Ovary (tissue), 10 donors: Measurements from ENCODE around the gene TAF1D. TPM values are rescaled to one million over a fixed set of nuclear protein-coding genes. Genes with fewer than 3 reads are reported as not detected.

Experiments used
- DNase-seq, 5 donors: peaks; one replicate each; pipeline ENCODE4 v3.0.0-alpha.2; 2019 to 2020
- H3K27ac ChIP-seq, 2 donors: fragments of 200-600 bp; one replicate each; pipeline versions ENCODE4 v1.5.1 to v1.8.0; 2019 to 2022
- H3K27me3 ChIP-seq: fragments of 200-600 bp; one replicate; pipeline ENCODE4 v1.8.0; 2022
- H3K36me3 ChIP-seq: fragments of 200-600 bp; sonication (generic); one replicate; pipeline ENCODE4 v1.5.1; 2019
- H3K4me1 ChIP-seq: one replicate; pipeline ENCODE4 v1.8.1; 2013; ENCODE audit warnings: mild to moderate bottlenecking, moderate library complexity; ENCODE audit not compliant: insufficient read depth
- H3K4me3 ChIP-seq: fragments of 200-600 bp; sonication (generic); one replicate; pipeline ENCODE4 v1.5.1; 2017
- H3K9me3 ChIP-seq, 2 donors: fragments of 200-600 bp in 1 of 2; sonication (generic) in 1 of 2; one replicate each; pipeline versions ENCODE4 v1.5.1 to v1.8.1; 2013 to 2019; ENCODE audit warnings: mild to moderate bottlenecking in 1 of 2, moderate library complexity in 1 of 2
- EP300 ChIP-seq: sonication (generic); formaldehyde crosslinking; IDR thresholded peaks from one replicate; pipeline ENCODE4 v1.6.1; 2017; ENCODE audit warnings: antibody characterized with exemption
- POLR2A ChIP-seq: fragments of 450-650 bp; IDR thresholded peaks from one replicate; pipeline ENCODE4 v1.6.1; 2017; ENCODE audit warnings: antibody characterized with exemption, mild to moderate bottlenecking, moderate library complexity
- WGBS, 3 donors: extraction: QIAGEN DNeasy Blood & Tissue Kit in 1 of 3; methylation state at CpG; one replicate each; pipeline versions ENCODE4 v1.1.5 to v1.1.7; 2013 to 2017; 5-methylcytosine and 5-hydroxymethylcytosine counted together
- intact Hi-C, 4 donors: fragments of 100-400 bp; cut with DNase I; formaldehyde crosslinking; loops; one replicate each; pipeline versions ENCODE4 v1.11.0 to v1.15.1; 2022 to 2023
- long read RNA-seq, 3 donors: library from polyadenylated mRNA in 2 of 3; unstranded in 2 of 3; transcript quantifications; one replicate each; pipeline ENCODE4 v2.0.0 and lab custom pipeline, GENCODE V29; 2021 to 2026
- polyA plus RNA-seq, 2 donors: library from polyadenylated mRNA; stranded (reverse); fragments of 200-250 nt in 1 of 2; fragments of 350-450 nt in 1 of 2; fragmentation: Illumina TruSeq in 1 of 2; extraction: RNeasy Lipid Tissue Mini Kit (QIAGEN cat#74804) in 1 of 2; gene quantifications; one replicate each; pipeline ENCODE4 v1.2.3, GENCODE V29; 2013 to 2014
- total RNA-seq, 7 donors: library from RNA; depleted of rRNA in 2 of 7; stranded (reverse); fragments of >200 nt in 2 of 7; fragmentation: NEBNext Ultra II Directional in 3 of 7; extraction: Animal tissue kit (Norgen Biotek cat#: 25700) in 3 of 7; gene quantifications; one replicate each; pipeline versions ENCODE4 v1.1.0 to v1.2.4, GENCODE V29; 2016 to 2023
- TF ChIP-seq, protein P1 (sequence below), 3 donors: fragments of 450-650 bp in 2 of 3; fragments of 200-600 bp in 1 of 3; IDR thresholded peaks; one replicate each; pipeline versions ENCODE4 v1.5.1 to v1.8.0; 2016 to 2022; ENCODE audit warnings: antibody characterized with exemption in 3 of 3, mild to moderate bottlenecking in 1 of 3
- donor health status: DM: no; HTN: no; CAD: no; lungs with moderate emphysema.
- donor health status: DM: no; HTN: no; CAD: no.
- donor health status: Bipolar disorder and iron deficiency.
- donor health status: DM: yes; HTN: yes; CAD: no.
- donor health status: DM: no; HTN: no; CAD: no.
- donor health status: DM: yes; HTN: yes; CAD: no.

The TAF1D gene, protein sequence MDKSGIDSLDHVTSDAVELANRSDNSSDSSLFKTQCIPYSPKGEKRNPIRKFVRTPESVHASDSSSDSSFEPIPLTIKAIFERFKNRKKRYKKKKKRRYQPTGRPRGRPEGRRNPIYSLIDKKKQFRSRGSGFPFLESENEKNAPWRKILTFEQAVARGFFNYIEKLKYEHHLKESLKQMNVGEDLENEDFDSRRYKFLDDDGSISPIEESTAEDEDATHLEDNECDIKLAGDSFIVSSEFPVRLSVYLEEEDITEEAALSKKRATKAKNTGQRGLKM
- 100 to 1,000 TPM in 6 of 7 donors, 10 to 100 TPM in 1; 73.7 to 155 (median 109) TPM for total RNA-seq
- polyA plus RNA-seq, result 10 to 100 TPM; 98.0 to 99.6 TPM
- long read RNA-seq, donor 1, transcript TAF1D-203 (6 exons, 2,082 nt), result major isoform, 11 of 62 reads
- long read RNA-seq, donor 1, partial matches to known transcripts, result 14 of 62 reads
- long read RNA-seq, donor 1, other reads (novel, unspliced or antisense), result 37 of 62 reads
- long read RNA-seq, donor 2, transcript TAF1D-203 (6 exons, 2,082 nt), result major isoform, 7 of 73 reads
- long read RNA-seq, donor 2, partial matches to known transcripts, result 47 of 73 reads
- long read RNA-seq, donor 2, other reads (novel, unspliced or antisense), result 18 of 73 reads
- long read RNA-seq, donor 3, partial matches to known transcripts, result 7 of 26 reads
- long read RNA-seq, donor 3, other reads (novel, unspliced or antisense), result 14 of 26 reads

DNA sequence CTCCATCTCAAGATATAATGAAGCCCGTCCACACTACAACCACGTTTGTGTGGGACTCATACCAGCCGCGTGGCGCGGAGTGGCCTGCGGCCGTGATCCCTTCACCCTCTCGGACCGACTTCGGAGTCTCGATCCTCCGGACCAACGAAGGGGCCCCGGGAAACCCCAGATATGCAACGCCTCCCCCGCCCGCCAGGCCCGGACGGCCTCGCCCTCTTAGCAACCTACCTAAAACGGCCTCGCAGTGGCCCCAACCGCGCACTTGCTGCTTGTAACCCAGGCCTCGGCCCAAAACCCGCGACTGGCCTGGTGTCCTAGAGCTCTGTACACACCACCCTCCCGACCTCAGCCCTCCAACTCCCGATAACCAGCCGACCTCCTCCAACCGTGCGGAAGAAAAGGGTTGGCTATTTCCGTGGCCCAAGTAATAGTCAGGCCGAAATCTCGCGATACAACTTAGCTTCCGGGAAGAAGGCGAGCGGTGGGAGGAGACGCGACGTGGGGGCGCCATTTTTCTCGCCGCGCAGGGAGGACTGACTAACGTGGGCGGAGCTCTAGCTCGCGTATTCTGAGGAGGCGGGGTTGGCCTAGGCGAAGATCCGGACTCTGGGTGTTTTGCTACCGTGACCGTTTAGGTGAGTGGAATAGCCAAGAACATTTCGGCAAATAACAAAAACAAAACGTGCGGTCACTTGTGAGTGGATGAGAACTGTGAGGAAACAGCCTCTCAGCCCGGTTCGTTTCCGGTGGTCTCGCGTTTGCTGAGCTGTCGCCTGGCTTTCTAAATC, at the start of gene TAF1D, which contains the start of gene C11orf54:
Gene TAF1D, minus strand, starts transcription at position 402 of the 788 bp plus-strand sequence. CDS start 2,191 bp downstream, outside the sequence.
Gene C11orf54, plus strand, starts transcription at position 579 of the 788 bp plus-strand sequence. CDS start 5,722 bp downstream, outside the sequence.
- Histone ChIP-seq H3K9me3 (no peaks in the 10 kb centered on the region), H3K27ac (peak within 1 kb of the TSS; percentile 76 to 92), H3K36me3 (no peaks in the 10 kb centered on the region), H3K27me3 (no peaks in the 10 kb centered on the region), H3K4me3 (peak within 1 kb of the TSS; percentile 87), H3K4me1 (peaks cover 2% of the 10 kb centered on the region)
- TF ChIP-seq POLR2A (peak; percentile 72), EP300 (no peak)
- TF ChIP-seq, protein P1, sequence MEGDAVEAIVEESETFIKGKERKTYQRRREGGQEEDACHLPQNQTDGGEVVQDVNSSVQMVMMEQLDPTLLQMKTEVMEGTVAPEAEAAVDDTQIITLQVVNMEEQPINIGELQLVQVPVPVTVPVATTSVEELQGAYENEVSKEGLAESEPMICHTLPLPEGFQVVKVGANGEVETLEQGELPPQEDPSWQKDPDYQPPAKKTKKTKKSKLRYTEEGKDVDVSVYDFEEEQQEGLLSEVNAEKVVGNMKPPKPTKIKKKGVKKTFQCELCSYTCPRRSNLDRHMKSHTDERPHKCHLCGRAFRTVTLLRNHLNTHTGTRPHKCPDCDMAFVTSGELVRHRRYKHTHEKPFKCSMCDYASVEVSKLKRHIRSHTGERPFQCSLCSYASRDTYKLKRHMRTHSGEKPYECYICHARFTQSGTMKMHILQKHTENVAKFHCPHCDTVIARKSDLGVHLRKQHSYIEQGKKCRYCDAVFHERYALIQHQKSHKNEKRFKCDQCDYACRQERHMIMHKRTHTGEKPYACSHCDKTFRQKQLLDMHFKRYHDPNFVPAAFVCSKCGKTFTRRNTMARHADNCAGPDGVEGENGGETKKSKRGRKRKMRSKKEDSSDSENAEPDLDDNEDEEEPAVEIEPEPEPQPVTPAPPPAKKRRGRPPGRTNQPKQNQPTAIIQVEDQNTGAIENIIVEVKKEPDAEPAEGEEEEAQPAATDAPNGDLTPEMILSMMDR (IDR thresholded peaks at IDR 0.05), result peak in 2 of 3 donors; percentile 6 to 9
- DNase-seq, result peak; percentile 97 to 99 (median 98)
- intact Hi-C loops, result loop anchor here in 3 of 4 donors (5.0 kb wide), 1 partner anchor 41 kb away; the partner anchor contains the start of gene MED17 (in 3 of the 3)
- WGBS, 3 donors, result 0% methylated on average over 63 to 65 of the region's 65 CpGs

- H3K27me3 ChIP-seq, result no peaks in the 10 kb centered on the region
- no peaks in the 10 kb centered on the region for H3K36me3 ChIP-seq
- H3K9me3 ChIP-seq, result no peaks in the 10 kb centered on the region
- peaks cover 8% of the 10 kb centered on the region for H3K4me1 ChIP-seq
- H3K27ac ChIP-seq, result peak overlapping the region in 1 of 2 donors; percentile 80
- 0% methylated on average over 13 of the region's 13 CpGs for WGBS, 3 donors
- no peak for DNase-seq
- intact Hi-C loops, result loop anchor here in 3 of 4 donors (5.0 kb wide), 1 partner anchor 43 kb away; the partner anchor contains the start of genes C11orf54 (in 3 of the 3) and TAF1D (in 3 of the 3)
- TF ChIP-seq EP300 (no peak), POLR2A (no peak)
- TF ChIP-seq, protein P1 (IDR thresholded peaks at IDR 0.05), result no peak
- H3K4me3 ChIP-seq, result peak overlapping the region; percentile 96
Measured at GRCh38 chr11:93784935-93785360, 43.7 kb upstream of the TAF1D start.

DNA sequence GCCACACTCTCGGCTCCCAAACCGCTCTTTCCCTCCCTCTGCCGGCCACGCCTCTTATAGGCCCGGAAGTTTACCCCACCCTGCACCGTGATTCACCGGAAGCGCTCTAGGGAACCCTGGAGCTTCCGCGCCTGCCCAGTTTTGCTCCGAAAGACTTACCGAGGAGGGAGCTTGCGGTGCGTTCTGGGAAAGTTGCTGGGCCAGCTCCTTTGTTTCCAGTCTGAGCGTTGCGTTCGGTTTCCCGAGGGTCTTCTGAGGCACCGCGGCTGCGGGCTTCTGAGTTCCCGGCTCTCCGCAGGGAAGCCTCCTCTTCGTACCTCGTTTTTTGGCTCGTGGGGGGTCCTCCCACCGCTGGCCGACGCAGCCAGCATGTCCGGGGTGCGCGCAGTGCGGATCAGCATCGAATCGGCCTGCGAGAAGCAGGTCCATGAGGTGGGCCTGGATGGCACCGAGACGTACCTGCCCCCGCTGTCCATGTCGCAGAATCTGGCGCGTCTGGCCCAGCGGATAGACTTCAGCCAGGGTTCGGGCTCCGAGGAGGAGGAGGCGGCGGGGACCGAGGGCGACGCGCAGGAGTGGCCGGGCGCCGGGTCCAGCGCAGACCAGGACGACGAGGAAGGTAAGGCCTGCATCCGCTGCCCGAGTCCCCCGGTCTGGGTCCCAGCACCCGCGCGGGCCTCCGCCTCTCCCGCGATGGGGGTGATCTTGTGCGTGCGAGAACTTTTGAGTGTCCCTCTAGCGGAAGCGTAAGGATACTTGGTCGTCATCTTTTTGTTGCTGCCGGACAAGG, 43.0 kb upstream of the TAF1D start, which contains the start of gene MED17:
Gene MED17, plus strand, starts transcription at position 138 of the 790 bp plus-strand sequence. Its CDS starts 232 bp downstream, at position 370.
- peak; percentile 89 to 92 (median 90) for DNase-seq
- H3K36me3 ChIP-seq, result no peaks in the 10 kb centered on the region
- H3K4me3 ChIP-seq, result peak within 1 kb of the TSS; percentile 96
- TF ChIP-seq, protein P1 (IDR thresholded peaks at IDR 0.05), result peak in 1 of 3 donors; percentile 58
- TF ChIP-seq EP300 (no peak), POLR2A (peak; percentile 76)
- WGBS, 3 donors, result 0% methylated on average over 70 to 72 of the region's 72 CpGs
- peaks cover 8% of the 10 kb centered on the region for H3K4me1 ChIP-seq
- intact Hi-C loops, result loop anchor here in 3 of 4 donors (5.0 kb wide), 1 partner anchor 42 kb away; the partner anchor contains the start of genes C11orf54 (in 3 of the 3) and TAF1D (in 3 of the 3)
- H3K27me3 ChIP-seq, result no peaks in the 10 kb centered on the region
- peak within 1 kb of the TSS; percentile 37 to 80 for H3K27ac ChIP-seq
- H3K9me3 ChIP-seq, result no peaks in the 10 kb centered on the region
